Fibroblast of pulmonary artery (primary cell): ENCODE data around the gene TRMT10A.
"Not testable (repeated sequence)": the region's sequence is repeated elsewhere in the genome, so short reads cannot be mapped to it uniquely, and the experiment has no call there.

ENCODE experiments used
- DNase-seq: peaks from one replicate; pipeline ENCODE4 v3.0.0-alpha.2; 2010; ENCODE audit warnings: low read depth
- H3K4me3 ChIP-seq: replicated peaks from 2 replicates; pipeline ENCODE4 v1.5.1; 2011; ENCODE audit warnings: low read depth, mild to moderate bottlenecking, control low read depth, low read length, moderate library complexity
- TF ChIP-seq, protein P1 (sequence below): IDR thresholded peaks from 2 replicates; pipeline ENCODE4 v1.5.1; 2011; ENCODE audit warnings: mild to moderate bottlenecking, control low read depth, low read length, inconsistent platforms; ENCODE audit errors: missing control alignments

TRMT10A gene

DNA sequence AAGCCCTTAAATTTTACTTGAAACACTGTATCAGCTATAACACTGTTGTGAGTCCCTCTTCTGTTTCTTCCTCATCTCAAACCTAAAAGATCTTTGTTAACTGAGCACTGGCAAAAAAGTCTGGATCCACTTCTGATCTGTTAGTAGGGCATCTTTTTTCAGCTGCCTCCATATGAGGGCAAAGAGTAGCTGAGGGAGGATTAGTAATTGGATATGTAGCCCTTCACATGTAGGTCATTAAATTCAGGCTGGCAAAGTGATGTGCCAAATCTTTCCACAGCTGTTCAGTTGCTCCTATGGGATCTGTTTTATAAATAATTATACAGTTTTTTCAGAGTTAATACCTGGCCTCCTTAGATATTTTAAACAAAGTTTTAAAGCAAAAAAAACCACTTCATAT is 1.1 kb upstream of the TRMT10A start:
- no peak overlapping the region for H3K4me3 ChIP-seq
- TF ChIP-seq, protein P1, sequence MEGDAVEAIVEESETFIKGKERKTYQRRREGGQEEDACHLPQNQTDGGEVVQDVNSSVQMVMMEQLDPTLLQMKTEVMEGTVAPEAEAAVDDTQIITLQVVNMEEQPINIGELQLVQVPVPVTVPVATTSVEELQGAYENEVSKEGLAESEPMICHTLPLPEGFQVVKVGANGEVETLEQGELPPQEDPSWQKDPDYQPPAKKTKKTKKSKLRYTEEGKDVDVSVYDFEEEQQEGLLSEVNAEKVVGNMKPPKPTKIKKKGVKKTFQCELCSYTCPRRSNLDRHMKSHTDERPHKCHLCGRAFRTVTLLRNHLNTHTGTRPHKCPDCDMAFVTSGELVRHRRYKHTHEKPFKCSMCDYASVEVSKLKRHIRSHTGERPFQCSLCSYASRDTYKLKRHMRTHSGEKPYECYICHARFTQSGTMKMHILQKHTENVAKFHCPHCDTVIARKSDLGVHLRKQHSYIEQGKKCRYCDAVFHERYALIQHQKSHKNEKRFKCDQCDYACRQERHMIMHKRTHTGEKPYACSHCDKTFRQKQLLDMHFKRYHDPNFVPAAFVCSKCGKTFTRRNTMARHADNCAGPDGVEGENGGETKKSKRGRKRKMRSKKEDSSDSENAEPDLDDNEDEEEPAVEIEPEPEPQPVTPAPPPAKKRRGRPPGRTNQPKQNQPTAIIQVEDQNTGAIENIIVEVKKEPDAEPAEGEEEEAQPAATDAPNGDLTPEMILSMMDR: no peak
- no peak for DNase-seq

DNA sequence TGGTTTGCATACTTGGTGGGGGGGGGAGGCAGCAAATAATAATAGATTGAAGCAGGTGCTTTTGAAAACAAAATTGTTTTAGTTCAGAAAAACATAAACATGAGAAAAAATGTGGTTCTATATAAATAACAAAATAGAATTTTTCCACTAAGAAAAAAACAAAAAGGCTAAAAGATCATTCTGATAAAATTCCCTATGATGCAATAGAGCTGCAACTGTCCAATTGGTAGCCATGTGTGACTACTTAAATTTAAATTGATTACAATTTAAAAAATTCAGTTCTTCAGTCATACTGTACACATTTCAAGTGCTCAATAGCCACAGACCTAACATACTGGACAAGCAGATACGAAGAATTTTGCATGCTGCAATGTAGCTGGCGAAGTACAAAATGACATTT is 11.0 kb downstream of the TRMT10A start:
- no peak for DNase-seq
- H3K4me3 ChIP-seq: no peak overlapping the region
- TF ChIP-seq, protein P1: no peak

DNA sequence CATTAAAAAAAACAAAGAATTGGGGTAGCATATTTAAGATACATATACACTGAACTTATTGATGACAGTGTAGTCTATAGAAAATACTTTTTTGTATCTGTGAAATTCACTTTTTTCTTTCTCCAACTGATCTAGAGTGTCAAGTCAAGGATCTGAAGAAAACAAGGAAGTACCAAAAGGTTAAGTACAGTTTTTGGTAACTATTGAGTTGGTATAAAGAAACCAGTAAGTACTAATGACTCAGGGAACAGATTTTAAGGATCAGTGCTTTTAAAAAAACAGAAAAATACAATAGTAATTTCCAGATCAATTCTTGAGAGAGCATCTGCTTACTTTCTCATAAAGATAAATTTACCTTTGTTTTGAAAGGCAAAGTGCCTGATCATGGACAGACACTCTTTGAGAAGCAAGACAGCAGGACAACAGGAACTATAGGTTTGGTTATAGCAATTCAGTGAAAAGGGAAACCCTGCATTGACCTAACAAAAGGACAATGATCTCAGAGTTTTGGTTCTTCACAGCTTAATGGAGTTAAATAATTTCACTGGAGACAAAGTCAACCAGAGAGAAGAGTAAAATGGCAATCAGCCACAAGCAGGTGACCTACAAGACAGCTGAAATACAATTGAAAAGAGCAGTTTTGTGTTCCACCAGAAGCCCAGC is 23.4 kb downstream of the TRMT10A start:
- no peak for DNase-seq
- H3K4me3 ChIP-seq: no peak overlapping the region
- TF ChIP-seq, protein P1: no peak

DNA sequence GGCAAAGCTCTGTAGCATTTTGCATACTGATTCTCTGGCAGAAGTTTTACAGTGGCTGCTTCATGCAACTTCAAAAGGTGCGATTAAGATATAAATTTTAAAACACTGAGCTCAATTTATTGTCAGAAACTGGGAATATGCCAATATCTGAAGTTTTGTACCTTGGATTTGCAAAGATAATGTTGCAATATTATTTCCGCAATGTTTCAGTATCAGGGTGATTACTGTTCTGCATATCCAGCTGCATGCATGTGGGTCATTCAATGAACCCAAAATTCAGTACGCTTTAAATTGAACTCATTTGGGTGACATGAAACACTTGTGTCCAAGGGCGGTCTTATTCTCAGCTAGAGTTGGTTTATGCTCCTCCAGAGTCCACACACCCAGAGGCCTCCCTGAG is 26.2 kb downstream of the TRMT10A start:
- no peak for DNase-seq
- TF ChIP-seq, protein P1: no peak
- H3K4me3 ChIP-seq: no peak overlapping the region

DNA sequence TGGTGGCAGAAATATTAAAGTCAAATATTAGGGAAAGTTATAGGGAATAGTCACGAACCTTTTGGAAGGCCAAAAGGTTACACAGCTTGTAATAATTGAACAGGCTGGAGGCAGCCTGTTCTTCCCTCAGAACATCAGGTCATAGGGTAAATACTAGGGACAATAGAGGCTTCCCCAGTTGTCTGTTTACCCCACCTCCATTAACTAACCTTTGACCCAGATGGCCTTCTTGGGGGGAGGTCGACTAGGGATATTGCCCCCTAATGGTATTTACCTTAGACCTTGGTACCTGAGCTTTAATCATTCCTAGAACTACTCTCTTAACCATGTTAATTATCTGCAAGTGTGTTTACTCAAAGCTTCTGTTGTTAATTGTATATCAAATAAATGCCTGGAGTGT is 27.0 kb downstream of the TRMT10A start:
- no peak overlapping the region for H3K4me3 ChIP-seq
- DNase-seq: no peak
- TF ChIP-seq, protein P1: no peak

DNA sequence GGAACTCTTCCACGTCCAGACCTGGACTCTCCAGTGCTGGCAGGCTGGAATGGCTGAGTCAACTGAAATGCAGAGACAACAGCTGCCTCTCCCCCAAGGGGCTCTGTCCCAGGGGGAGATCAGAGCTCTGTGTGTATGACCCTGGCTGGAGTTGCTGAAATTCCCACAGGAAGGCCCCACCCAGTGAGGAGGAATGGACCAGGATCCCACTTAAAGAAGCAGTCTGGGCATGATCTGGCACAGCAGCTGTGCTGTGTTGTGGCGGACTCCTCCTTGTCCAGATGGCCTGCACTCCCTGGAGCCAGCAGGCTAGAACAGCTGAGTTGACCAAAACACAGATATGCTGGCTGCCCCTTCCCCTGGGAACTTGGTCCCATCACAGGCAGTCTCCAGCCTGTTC is 27.6 kb downstream of the TRMT10A start:
- TF ChIP-seq, protein P1: no peak
- no peak for DNase-seq
- no peak overlapping the region for H3K4me3 ChIP-seq

DNA sequence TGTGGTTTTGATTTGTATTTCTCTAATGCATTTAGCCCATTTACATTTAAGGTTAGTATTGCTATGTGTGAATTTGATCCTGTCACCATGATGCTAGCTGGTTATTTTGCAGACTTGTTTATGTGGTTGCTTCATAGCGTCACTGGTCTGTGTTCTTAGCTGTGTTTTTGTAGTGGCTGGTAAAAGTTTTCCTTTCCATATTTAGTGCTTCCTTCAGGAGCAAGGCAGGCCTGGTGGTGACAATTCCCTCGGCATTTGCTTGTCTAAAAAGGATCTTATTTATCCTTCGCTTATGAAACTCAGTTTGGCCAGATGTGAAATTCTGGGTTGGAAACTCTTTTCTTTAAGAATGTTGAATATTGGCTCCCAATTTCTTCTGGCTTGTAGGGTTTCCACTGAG is 29.1 kb downstream of the TRMT10A start:
- H3K4me3 ChIP-seq, DNase-seq: not testable (repeated sequence)

DNA sequence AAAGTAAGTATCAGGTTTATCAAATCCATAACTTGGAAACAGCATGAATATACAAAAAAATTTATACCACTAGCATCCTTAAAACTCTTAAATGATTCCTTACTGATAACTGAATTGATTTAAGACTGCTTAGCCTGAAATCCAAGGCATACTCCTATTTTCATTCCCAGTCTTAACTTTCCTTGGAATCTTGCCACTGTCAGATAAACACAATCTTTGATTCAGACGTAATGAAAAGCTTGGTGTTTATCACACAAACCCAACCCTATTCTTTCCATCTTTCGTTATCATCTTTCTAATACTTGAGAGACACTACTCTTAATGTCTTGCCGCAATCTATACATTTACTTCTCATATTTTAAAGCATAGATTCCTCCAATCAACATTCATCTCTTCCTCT is 33.9 kb downstream of the TRMT10A start:
- H3K4me3 ChIP-seq: no peak overlapping the region
- no peak for DNase-seq
- TF ChIP-seq, protein P1: no peak
